Sigmoid colon (tissue), 7 donors: Measurements from ENCODE around the gene CEP104. TPM values are rescaled to one million over a fixed set of nuclear protein-coding genes. Genes with fewer than 3 reads are reported as not detected.
A peak's percentile ranks its signal among the peaks of the same experiment; 100 is the strongest.

Source experiments
- DNase-seq: peaks from one replicate; pipeline ENCODE4 v3.0.0-alpha.2; 2019
- H3K27ac ChIP-seq, 4 donors: fragments of 200-600 bp; sonication (generic); one replicate each; pipeline ENCODE4 v1.5.1; 2016 to 2019; ENCODE audit warnings: mild to moderate bottlenecking in 1 of 4
- H3K27me3 ChIP-seq, 3 donors: fragments of 200-600 bp; sonication (generic); one replicate each; pipeline ENCODE4 v1.5.1; 2019; ENCODE audit warnings: mild to moderate bottlenecking in 1 of 3
- H3K36me3 ChIP-seq, 4 donors: fragments of 200-600 bp; sonication (generic); one replicate each; pipeline ENCODE4 v1.5.1; 2016 to 2019
- H3K4me1 ChIP-seq, 4 donors: fragments of 200-600 bp; sonication (generic); one replicate each; pipeline ENCODE4 v1.5.1; 2017 to 2019
- H3K4me3 ChIP-seq, 4 donors: fragments of 200-600 bp; sonication (generic); one replicate each; pipeline ENCODE4 v1.5.1; 2017 to 2019; ENCODE audit warnings: mild to moderate bottlenecking in 2 of 4, moderate library complexity in 1 of 4
- H3K9me3 ChIP-seq, 4 donors: fragments of 200-600 bp in 3 of 4; sonication (generic) in 3 of 4; one replicate each; pipeline versions ENCODE4 v1.5.1 to v1.6.1; 2013 to 2019
- CTCF ChIP-seq, 4 experiments: fragments of 450-650 bp in 3 of 4; fragments of 200-600 bp in 1 of 4; IDR thresholded peaks; one replicate each; pipeline ENCODE4 v1.5.1; 2016 to 2019; ENCODE audit warnings: antibody characterized with exemption in 4 of 4, mild to moderate bottlenecking in 3 of 4, moderate library complexity in 2 of 4
- EP300 ChIP-seq, 4 donors: sonication (generic); formaldehyde crosslinking; IDR thresholded peaks; one replicate each; pipeline ENCODE4 v1.6.1; 2017; ENCODE audit warnings: antibody characterized with exemption in 4 of 4
- POLR2A ChIP-seq, 2 donors: fragments of 450-650 bp; IDR thresholded peaks; one replicate each; pipeline ENCODE4 v1.6.1; 2016; ENCODE audit warnings: antibody characterized with exemption in 2 of 2, mild to moderate bottlenecking in 2 of 2, moderate library complexity in 2 of 2
- POLR2AphosphoS5 ChIP-seq, 4 donors: sonication (generic); formaldehyde crosslinking; IDR thresholded peaks; one replicate each; pipeline ENCODE4 v1.6.1; 2017; ENCODE audit warnings: antibody characterized with exemption in 4 of 4
- WGBS, 2 donors: extraction: QIAGEN DNeasy Blood & Tissue Kit; methylation state at CpG; one replicate each; pipeline ENCODE4 v1.1.7; 2013; 5-methylcytosine and 5-hydroxymethylcytosine counted together
- intact Hi-C: fragments of 100-400 bp; cut with DNase I; formaldehyde crosslinking; loops from one replicate; pipeline ENCODE4 v1.15.1; 2023
- polyA plus RNA-seq, 3 donors: library from polyadenylated mRNA; stranded (reverse); fragments of 200-250 nt; gene quantifications; one replicate each; pipeline ENCODE4 v1.2.3, GENCODE V29; 2013
- total RNA-seq, 4 donors: library from RNA; depleted of rRNA; stranded (reverse); fragments of >200 nt; gene quantifications; one replicate each; pipeline ENCODE4 v1.1.0, GENCODE V29; 2016
- donor health status: healthy with polysubstance abuse.
- donor health status: Bipolar disorder and iron deficiency.
- donor health status: healthy.

CEP104 gene
- total and polyA plus RNA-seq, 7 donors: 12.0 to 32.5 (median 21.6) TPM

- DNase-seq: peak; percentile 74
Measured at GRCh38 chr1:3772715-3773571, 84.1 kb downstream of the CEP104 start, which contains the start of gene SMIM1. Gene SMIM1, plus strand, starts transcription at chr1:3772749. Its CDS starts 2,625 bp downstream, at chr1:3775374.

GRCh38 chr1:3772027-3772714 lies 84.8 kb downstream of the CEP104 start:
- intact Hi-C loops: loop anchor here (2.0 kb wide), 2 partner anchors 25 kb away; partner anchors contain the start of gene LRRC47
- Histone ChIP-seq H3K27ac (peak overlapping the region; percentile 68 to 89 (median 84)), H3K4me1 (peaks cover 0 to 39% (median 32%) of the 10 kb centered on the region in 4 donors), H3K36me3 (no peaks in the 10 kb centered on the region), H3K27me3 (no peaks in the 10 kb centered on the region), H3K4me3 (peak overlapping the region; percentile 47 to 86 (median 68)), H3K9me3 (no peaks in the 10 kb centered on the region)
- TF ChIP-seq POLR2AphosphoS5 (IDR thresholded peaks at IDR 0.05): peak; percentile 46 to 68 (median 54)
- TF ChIP-seq POLR2A (IDR thresholded peaks at IDR 0.05): no peak
- peak; percentile 97 for DNase-seq
- WGBS, 2 donors: 1 to 2% methylated on average over 61 of the region's 61 CpGs

More at GRCh38 chr1:3772715-3773571, 84.1 kb downstream of the CEP104 start, which contains the start of gene SMIM1:
- Histone ChIP-seq H3K36me3 (no peaks in the 10 kb centered on the region), H3K27me3 (no peaks in the 10 kb centered on the region), H3K4me1 (peaks cover 0 to 39% (median 32%) of the 10 kb centered on the region in 4 donors), H3K4me3 (peak within 1 kb of the TSS; percentile 47 to 86 (median 68)), H3K27ac (peak within 1 kb of the TSS; percentile 68 to 89 (median 84)), H3K9me3 (no peaks in the 10 kb centered on the region)
- WGBS, 2 donors: 5 to 13% methylated on average over 55 of the region's 55 CpGs
- TF ChIP-seq POLR2AphosphoS5 (IDR thresholded peaks at IDR 0.05) (peak in 1 of 4 donors; percentile 30), CTCF (IDR thresholded peaks at IDR 0.05) (no peak)
- intact Hi-C loops: loop anchor here (2.0 kb wide), 2 partner anchors 24 to 26 kb away; partner anchors contain the start of gene LRRC47

GRCh38 chr1:3771108-3772026 lies 85.6 kb downstream of the CEP104 start:
- DNase-seq: no peak
- Histone ChIP-seq H3K4me1 (peaks cover 0 to 38% (median 32%) of the 10 kb centered on the region in 4 donors), H3K27me3 (no peaks in the 10 kb centered on the region), H3K9me3 (no peaks in the 10 kb centered on the region), H3K27ac (peak overlapping the region; percentile 43 to 89 (median 70)), H3K4me3 (peak overlapping the region; percentile 47 to 86 (median 68)), H3K36me3 (no peaks in the 10 kb centered on the region)
- TF ChIP-seq EP300 (IDR thresholded peaks at IDR 0.05): no peak
- TF ChIP-seq POLR2AphosphoS5 (IDR thresholded peaks at IDR 0.05): no peak
- no peak for TF ChIP-seq POLR2A (IDR thresholded peaks at IDR 0.05)
- no peak for TF ChIP-seq CTCF (IDR thresholded peaks at IDR 0.05)
- WGBS, 2 donors: 40 to 59% methylated on average over 32 of the region's 32 CpGs
- intact Hi-C loops: loop anchor here (2.0 kb wide), 2 partner anchors 25 kb away; partner anchors contain the start of gene LRRC47

- DNase-seq: no peak
- Histone ChIP-seq H3K27me3 (no peaks in the 10 kb centered on the region), H3K36me3 (no peaks in the 10 kb centered on the region), H3K4me1 (peaks cover 0 to 27% (median 24%) of the 10 kb centered on the region in 4 donors), H3K27ac (no peak overlapping the region), H3K9me3 (no peaks in the 10 kb centered on the region), H3K4me3 (no peak overlapping the region)
- intact Hi-C loops: no loop called here
- no peak for TF ChIP-seq EP300 (IDR thresholded peaks at IDR 0.05)
- TF ChIP-seq POLR2AphosphoS5 (IDR thresholded peaks at IDR 0.05): no peak
- no peak for TF ChIP-seq POLR2A (IDR thresholded peaks at IDR 0.05)
- no peak for TF ChIP-seq CTCF (IDR thresholded peaks at IDR 0.05)
- WGBS, 2 donors: 88 to 89% methylated on average over 16 of the region's 16 CpGs
Measured at GRCh38 chr1:3770047-3770765, 86.8 kb downstream of the CEP104 start.
